Hematopoietic multipotent progenitor cell treated with erythropoietin and hydrocortisone succinate and interleukin-3 and kit ligand, for 4 days (in vitro differentiated cells): ENCODE data around the gene C3.
A peak's percentile ranks its signal among the peaks of the same experiment; 100 is the strongest.
"Not testable (repeated sequence)": the region's sequence is repeated elsewhere in the genome, so short reads cannot be mapped to it uniquely, and the experiment has no call there.

ENCODE experiments used
- DNase-seq: peaks from one replicate; pipeline ENCODE4 v3.0.0-alpha.2; 2015

C3 gene

GRCh38 chr19:6720369-6721137, at the start of gene C3:
Gene C3 (minus strand): TSS chr19:6720650. CDS start chr19:6720589, 61 bp downstream.
- DNase-seq = peak; percentile 38

GRCh38 chr19:6769006-6769619, 48.7 kb upstream of the C3 start:
- peak; percentile 58 for DNase-seq

GRCh38 chr19:6768236-6768785, 47.9 kb upstream of the C3 start:
- no peak for DNase-seq

GRCh38 chr19:6767357-6768235, 47.1 kb upstream of the C3 start, which contains the start of gene SH2D3A:
Gene SH2D3A (minus strand): TSS chr19:6767435. CDS start chr19:6763748, 3,687 bp downstream.
- DNase-seq = peak; percentile 98

GRCh38 chr19:6767081-6767356, 46.6 kb upstream of the C3 start:
- peak; percentile 55 for DNase-seq

GRCh38 chr19:6766357-6767080, 46.1 kb upstream of the C3 start:
- DNase-seq = no peak

- DNase-seq = no peak
These were observed 45.4 kb upstream of the C3 start for GRCh38 chr19:6765738-6766356.

GRCh38 chr19:6762253-6762797, 41.9 kb upstream of the C3 start:
- not testable (repeated sequence) for DNase-seq

- DNase-seq = peak; percentile 67
These were observed 40.7 kb upstream of the C3 start for GRCh38 chr19:6761053-6761676.

- DNase-seq = no peak
These were observed 40.2 kb upstream of the C3 start for GRCh38 chr19:6760606-6761005.

GRCh38 chr19:6754653-6755463, 34.4 kb upstream of the C3 start:
- no peak for DNase-seq

GRCh38 chr19:6754136-6754535, 33.7 kb upstream of the C3 start:
- DNase-seq = no peak

- peak; percentile 98 for DNase-seq
These were observed 33.0 kb upstream of the C3 start for GRCh38 chr19:6753178-6754031.

GRCh38 chr19:6752256-6753177, 32.1 kb upstream of the C3 start:
- DNase-seq = no peak

- DNase-seq = no peak
These were observed 30.7 kb upstream of the C3 start for GRCh38 chr19:6751189-6751588.

GRCh38 chr19:6750062-6750461, 29.6 kb upstream of the C3 start:
- no peak for DNase-seq

GRCh38 chr19:6748543-6748942, 28.1 kb upstream of the C3 start:
- DNase-seq = not testable (repeated sequence)

- no peak for DNase-seq
These were observed 25.5 kb upstream of the C3 start for GRCh38 chr19:6745965-6746364.
